Measurements from ENCODE around the gene PHACTR4. TPM values are rescaled to one million over a fixed set of nuclear protein-coding genes. Genes with fewer than 3 reads are reported as not detected.

Gene PHACTR4
- total and polyA plus RNA-seq, 2 of the 8 experiments (the other 6 are each of a cell fraction or from before 2014, with no cell fraction given) = 23.7 to 57.8 TPM

DNA sequence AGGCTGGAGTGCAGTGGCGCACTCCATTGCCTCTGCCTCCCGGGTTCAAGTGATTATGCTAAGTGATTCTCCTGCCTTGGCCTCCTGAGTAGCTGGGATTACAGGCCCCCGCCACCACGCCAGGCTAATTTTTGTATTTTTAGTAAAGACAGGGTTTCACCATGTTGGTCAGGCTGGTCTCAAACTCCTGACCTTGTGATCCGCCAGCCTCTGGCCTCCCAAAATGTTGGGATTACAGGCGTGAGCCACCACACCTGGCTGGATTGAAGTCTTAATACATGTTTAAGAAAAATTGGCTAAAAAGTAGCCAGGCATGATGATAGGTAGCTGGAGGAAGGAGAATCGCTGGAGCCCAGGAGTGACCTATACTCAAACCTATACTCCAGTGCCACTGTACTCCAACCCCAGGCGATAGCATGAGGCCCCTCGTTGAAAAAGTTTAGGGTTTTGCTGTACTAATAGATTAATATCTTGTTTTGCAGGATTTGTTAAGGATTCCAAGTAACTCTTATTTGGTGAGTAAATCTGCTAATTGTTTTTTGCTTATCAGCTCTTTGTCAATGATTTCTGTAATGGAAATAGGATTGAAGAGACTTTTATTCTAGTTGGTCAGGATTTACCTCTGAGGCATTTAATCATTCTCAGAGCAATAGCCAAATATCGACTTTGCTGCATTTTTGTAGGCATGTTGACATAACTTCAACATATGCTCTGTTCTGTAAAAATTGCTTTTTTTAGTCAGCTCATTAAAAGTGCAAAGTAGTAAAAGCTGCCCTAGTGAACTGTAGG, 138.3 kb downstream of the PHACTR4 start (continued):
- TF ChIP-seq ATF3 (IDR thresholded peaks at IDR 0.05; ENCODE audit: insufficient read depth, low read depth, low read length) (no peak), CEBPB (IDR thresholded peaks at IDR 0.05; ENCODE audit: low read depth, low read length) (no peak), CHD7 (IDR thresholded peaks at IDR 0.05; ENCODE audit: insufficient replicate concordance, low read length) (no peak), MAFK (IDR thresholded peaks at IDR 0.05; ENCODE audit: low read depth, low read length) (no peak), YY1 (IDR thresholded peaks at IDR 0.05; ENCODE audit: low read depth, low read length) (no peak), ASH2L (IDR thresholded peaks at IDR 0.05; ENCODE audit: low read length) (no peak)

Data from H1 (cell line).